Measurements from ENCODE around the gene LGMN.

GRCh38 chr14:92793709-92794546 lies 45.5 kb upstream of the LGMN start, which contains the start of gene GOLGA5:
- TF ChIP-seq CTCF (conservative IDR thresholded peaks at IDR 0.05; ENCODE audit: low read length) (no peak), EZH2phosphoT487 (IDR thresholded peaks at IDR 0.05; ENCODE audit: borderline replicate concordance, low read depth, low read length) (no peak)
